CD4-positive, alpha-beta T cell treated with Interleukin-15 for 4 hours (primary cell): ENCODE results near the gene TFB1M.

Experiments used
- DNase-seq: peaks from one replicate; pipeline ENCODE4 v3.0.0-alpha.2; 2020; ENCODE audit warnings: low spot score

The TFB1M gene

GRCh38 chr6:155297669-155298068 lies 16.6 kb downstream of the TFB1M start:
- DNase-seq, result no peak

GRCh38 chr6:155292711-155293110 lies 21.6 kb downstream of the TFB1M start:
- no peak for DNase-seq

GRCh38 chr6:155291291-155291690 lies 23.0 kb downstream of the TFB1M start:
- DNase-seq, result no peak

GRCh38 chr6:155290491-155290890 lies 23.8 kb downstream of the TFB1M start:
- no peak for DNase-seq

GRCh38 chr6:155287762-155288161 lies 26.5 kb downstream of the TFB1M start:
- DNase-seq, result no peak

GRCh38 chr6:155284775-155285174 lies 29.5 kb downstream of the TFB1M start:
- DNase-seq, result no peak

GRCh38 chr6:155278319-155279049 lies 35.8 kb downstream of the TFB1M start:
- no peak for DNase-seq

GRCh38 chr6:155276638-155277037 lies 37.6 kb downstream of the TFB1M start:
- no peak for DNase-seq

GRCh38 chr6:155275808-155276480 lies 38.3 kb downstream of the TFB1M start:
- DNase-seq, result no peak

GRCh38 chr6:155274533-155274932 lies 39.8 kb downstream of the TFB1M start:
- no peak for DNase-seq

- DNase-seq, result no peak
Measured at GRCh38 chr6:155274106-155274505, 40.2 kb downstream of the TFB1M start.

- DNase-seq, result no peak
Measured at GRCh38 chr6:155273431-155273830, 40.9 kb downstream of the TFB1M start.

GRCh38 chr6:155272353-155273232 lies 41.7 kb downstream of the TFB1M start:
- no peak for DNase-seq

GRCh38 chr6:155271145-155271544 lies 43.1 kb downstream of the TFB1M start:
- DNase-seq, result no peak

- DNase-seq, result no peak
Measured at GRCh38 chr6:155270561-155271091, 43.7 kb downstream of the TFB1M start.

GRCh38 chr6:155269765-155270164 lies 44.5 kb downstream of the TFB1M start:
- no peak for DNase-seq

- DNase-seq, result peak; percentile 28
Measured at GRCh38 chr6:155268088-155268867, 46.0 kb downstream of the TFB1M start.

GRCh38 chr6:155267411-155267810 lies 46.9 kb downstream of the TFB1M start:
- no peak for DNase-seq

GRCh38 chr6:155265843-155266535 lies 48.3 kb downstream of the TFB1M start:
- DNase-seq, result no peak

- DNase-seq, result no peak
Measured at GRCh38 chr6:155264693-155265320, 49.5 kb downstream of the TFB1M start.
